ENCODE results near the gene RAI2.

- TF ChIP-seq GATA3 (IDR thresholded peaks at IDR 0.05; ENCODE audit: low read depth, low read length): no peak
- TF ChIP-seq GATA2 (IDR thresholded peaks at IDR 0.05; ENCODE audit: low read depth, low read length): no peak
These were observed 16.9 kb downstream of the RAI2 start for GRCh38 chrX:17844236-17844635.
